ENCODE data around the gene C14orf180. TPM values are rescaled to one million over a fixed set of nuclear protein-coding genes. Genes with fewer than 3 reads are reported as not detected.
A peak's percentile ranks its signal among the peaks of the same experiment; 100 is the strongest.

The C14orf180 gene
- total RNA-seq, 1 donor from 2014 or later, result 67.8 TPM

DNA sequence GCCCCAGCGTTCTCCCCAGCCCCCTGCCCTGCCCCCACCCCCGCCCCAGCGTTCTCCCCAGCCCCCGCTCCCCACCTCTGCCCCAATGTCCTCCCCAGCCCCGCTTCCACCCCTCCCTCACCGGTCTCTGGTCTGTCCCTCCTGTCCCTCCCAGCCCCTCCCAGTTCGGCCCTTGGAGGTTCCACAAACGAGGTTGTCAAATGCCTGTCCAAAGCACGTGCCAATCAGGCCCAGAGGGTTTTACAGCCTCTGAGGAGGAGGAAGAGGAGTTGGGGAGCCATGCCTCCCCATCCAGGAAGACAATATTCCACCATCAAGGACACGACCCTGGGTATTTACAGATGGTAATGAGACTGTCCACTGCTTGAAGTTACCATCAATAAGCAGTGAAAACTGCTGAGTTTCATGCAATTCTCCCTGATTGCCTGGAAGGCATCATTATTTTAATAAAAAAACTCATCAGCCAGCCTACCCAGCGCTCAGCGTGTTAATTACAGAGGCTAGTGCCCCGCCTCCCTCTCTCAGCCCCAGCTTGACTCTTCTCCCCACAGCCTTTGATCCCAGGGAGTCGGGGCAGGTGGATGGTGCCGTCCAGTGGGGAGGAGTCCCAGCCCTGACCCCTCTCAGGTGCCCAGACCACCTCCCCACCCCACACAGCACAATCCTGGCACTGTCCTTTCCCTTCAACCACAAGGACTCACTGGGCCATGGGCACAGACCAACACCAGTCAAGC, 30.6 kb upstream of the C14orf180 start:
- intact Hi-C loops (cut with DNase I), result no loop called here
- peak; percentile 60 for DNase-seq (ENCODE audit: low spot score)

DNA sequence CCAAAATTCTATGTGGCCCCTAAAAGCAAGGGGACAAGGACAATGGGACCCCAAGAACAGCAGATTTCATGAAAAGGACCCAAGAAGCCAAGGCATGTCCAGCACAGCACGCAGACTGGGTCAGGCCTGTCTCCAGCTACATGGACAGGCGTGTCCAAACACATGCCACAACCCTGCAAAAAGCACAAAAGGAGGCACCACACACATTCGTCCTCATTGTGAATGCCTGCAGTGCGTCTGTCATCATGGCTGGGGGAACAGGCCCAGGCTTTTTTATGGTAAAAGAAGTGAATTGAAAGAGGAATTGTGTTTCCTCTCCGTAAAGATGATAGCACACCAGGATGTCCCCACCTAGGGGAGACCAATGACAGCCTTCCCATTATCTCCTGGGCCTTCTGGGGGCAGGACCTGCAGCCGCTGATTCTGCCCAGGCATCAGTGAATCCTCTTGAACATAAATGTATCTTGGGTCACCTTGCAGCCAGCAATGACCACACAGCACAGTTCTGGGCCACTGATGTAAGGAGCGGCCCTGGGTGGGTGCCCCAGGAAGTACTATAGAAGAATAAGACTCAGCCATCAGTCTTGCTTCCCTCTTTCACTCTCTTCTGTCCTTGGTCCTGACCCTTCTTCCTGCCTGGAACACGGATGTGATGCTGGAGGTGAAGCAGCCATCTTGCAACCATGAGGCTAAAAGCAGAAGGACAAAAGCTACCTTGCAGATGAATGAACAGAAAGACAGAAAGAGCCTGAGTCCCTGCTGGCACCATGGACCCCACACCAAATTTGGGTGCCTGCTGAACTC, 29.8 kb upstream of the C14orf180 start:
- intact Hi-C loops (cut with DNase I), result no loop called here

DNA sequence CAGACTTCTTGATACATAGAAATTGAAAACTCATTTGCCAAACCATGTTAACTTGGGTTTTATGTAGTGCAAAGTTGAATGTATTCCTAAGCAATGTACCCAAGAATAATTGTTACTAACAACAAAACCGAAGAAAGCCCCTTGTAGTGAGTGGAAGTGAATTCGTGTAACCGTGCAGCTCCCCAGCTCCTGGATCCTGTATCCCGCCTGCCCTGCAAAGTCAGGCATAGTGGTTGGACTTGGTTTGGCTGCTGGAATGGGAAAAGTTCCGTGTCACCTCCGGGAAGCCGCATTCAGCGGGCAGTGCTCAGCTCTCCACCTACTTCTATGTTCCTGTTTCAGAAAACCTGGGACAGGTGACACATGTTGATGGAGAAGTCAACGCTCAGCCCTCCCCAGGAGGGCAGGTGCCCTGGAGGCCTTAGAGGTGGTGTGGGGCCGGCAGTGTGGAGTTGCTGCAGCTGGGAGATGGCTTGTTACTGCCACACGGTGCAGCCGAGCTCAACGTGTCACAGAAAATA, 29.2 kb upstream of the C14orf180 start:
- intact Hi-C loops (cut with DNase I), result no loop called here
- peak; percentile 12 for DNase-seq (ENCODE audit: low spot score)

More for the DNA sequence above, 29.8 kb upstream of the C14orf180 start:
- peak; percentile 41 for DNase-seq (ENCODE audit: low spot score)

DNA sequence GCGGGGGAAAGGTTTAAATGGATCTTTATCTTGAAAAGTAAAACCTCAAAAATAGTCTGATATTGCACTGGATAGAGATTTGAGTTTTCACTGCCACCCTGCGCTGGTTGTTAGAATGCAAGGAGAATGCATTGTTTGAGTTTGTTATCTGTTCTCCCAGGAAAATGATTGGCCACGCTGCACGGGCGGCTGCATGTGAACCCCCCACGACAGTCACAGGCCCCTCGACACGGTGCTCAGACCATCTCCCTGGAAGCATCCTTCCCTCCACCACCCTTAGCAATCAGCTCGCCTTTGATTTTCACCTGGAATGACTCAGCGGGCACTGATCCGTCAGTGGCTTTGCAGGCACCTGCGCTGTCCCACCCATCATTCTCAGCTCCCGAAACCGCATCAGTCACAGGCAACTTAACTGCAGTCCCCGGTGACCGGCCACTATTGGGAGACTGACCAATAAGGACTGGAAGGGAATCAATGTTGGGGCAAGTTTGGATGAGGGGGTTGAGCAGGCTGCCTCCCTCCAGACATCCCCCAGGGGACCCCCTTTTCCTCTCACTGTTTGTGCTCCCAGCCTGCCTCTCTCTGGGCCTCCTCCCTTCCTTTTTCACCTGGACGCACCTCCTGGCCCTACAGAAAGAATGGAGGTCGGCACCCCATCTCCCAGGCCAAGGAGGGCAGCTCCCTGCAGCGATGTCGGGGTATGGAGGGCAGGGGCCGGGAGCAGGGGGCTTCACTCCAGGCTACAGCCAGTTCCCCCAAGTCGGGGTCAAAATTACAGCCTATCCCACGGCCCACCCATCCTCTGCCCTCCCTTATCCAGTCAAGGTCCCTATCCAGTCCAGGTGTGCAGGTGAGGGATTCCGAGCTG, 28.5 kb upstream of the C14orf180 start:
- intact Hi-C loops (cut with DNase I), result no loop called here
- DNase-seq (ENCODE audit: low spot score), result peak; percentile 69

DNA sequence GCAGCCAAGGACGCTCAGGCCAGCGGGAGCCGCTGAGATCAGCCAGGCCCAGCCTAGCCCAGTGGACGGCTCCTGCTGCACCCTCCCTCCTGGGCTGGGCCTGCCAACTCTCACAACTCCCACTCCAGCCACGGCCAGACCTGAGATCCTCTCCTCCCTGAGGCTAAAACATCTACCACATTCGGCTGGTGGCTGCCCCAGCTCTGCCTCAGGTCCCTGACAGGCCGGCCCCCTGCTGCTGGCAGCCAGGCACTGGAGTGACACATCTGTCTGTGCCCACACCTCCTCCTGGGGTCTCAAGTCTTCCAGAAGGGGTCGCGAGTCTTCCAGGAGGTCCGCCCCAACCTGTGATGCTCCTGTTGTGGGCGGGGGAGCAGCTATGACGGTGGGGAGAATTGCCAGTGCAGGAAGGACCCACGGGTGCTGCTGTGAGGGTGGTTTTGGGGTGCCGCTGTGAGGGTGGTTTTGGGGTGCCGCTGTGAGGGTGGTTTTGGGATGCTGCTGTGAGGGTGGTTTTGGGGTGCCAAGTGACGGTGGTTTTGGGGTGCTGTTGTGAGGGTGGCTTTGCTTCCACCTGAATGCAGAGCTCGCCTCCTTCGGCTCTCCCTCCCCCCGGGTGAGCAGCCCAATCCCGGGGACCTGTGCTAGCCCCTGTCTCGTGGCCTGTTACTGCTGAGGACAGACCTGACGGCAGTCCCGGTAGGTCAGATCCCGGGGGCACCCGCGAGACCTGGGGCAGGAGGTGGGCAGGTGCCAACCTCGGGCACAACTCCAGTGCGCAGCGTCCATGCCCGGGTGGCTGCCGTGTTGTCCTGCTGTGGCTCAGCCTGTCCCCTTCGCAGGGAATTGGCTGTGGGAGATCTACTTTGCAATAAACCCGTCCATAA, 27.5 kb upstream of the C14orf180 start:
- intact Hi-C loops (cut with DNase I), result no loop called here
- DNase-seq (ENCODE audit: low spot score), result peak; percentile 71

DNA sequence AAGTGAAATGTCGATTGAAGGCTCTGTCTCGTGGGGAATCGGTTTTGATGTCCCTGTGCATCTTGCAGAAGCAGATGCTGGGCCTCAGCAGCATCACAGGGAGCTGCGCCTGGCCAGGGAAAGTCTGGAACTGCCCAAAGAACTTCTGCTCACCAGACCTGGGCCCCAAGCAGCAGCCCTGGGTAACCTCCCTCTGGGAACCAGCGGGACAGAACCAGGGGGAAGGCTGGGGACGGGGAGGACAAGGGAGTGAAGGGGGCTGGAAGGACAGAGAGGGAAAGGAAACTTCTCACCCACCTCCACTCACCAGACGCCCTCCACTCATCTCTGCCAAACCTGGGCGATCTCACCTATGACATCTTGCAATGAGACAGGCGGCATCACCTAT, 26.8 kb upstream of the C14orf180 start:
- intact Hi-C loops (cut with DNase I), result no loop called here
- DNase-seq (ENCODE audit: low spot score), result peak; percentile 46

DNA sequence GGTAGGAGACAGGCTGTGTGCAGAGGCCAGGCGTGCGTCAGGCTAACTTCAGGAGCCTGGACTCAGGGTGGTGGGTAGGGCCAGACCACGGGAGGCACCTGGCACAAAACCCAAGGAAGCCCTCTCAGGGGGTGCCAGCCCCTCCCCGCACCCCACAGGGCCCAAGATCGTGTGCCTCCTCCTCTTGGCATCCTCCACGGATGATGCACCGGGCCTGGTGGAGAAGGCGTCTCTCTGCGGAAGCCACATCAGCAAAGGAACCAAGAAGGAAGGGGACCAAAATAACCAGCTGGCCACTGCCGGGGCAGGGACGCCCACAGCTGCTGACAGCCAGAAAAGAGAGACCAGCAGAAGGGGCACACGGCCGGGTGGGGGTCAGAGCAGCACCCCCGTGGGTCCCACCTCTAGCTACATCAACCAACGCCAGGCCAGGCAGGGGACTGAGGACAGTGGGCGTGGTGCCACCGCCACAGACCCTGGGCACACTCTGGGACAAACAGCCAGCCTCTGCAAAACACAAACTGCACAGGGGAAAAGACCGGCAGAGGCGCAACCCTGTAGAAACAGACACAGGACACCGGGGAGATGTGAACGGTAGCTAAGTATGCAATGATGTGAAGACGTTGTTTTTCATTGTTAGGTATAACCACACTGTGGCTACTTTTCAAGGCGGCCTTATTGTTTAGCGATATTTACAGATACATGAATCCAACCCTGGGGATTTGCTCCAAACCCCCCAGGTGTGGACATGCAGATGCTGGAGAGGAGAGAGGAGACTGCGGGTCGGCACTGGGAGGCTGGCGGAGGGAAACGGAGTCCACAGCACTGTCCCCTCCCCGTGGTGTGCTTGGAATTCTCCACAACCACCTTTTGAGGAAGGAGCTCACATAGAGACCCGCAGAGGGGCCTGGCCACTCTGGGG, 26.1 kb upstream of the C14orf180 start:
- intact Hi-C loops (cut with DNase I), result no loop called here
- DNase-seq (ENCODE audit: low spot score), result peak; percentile 51

DNA sequence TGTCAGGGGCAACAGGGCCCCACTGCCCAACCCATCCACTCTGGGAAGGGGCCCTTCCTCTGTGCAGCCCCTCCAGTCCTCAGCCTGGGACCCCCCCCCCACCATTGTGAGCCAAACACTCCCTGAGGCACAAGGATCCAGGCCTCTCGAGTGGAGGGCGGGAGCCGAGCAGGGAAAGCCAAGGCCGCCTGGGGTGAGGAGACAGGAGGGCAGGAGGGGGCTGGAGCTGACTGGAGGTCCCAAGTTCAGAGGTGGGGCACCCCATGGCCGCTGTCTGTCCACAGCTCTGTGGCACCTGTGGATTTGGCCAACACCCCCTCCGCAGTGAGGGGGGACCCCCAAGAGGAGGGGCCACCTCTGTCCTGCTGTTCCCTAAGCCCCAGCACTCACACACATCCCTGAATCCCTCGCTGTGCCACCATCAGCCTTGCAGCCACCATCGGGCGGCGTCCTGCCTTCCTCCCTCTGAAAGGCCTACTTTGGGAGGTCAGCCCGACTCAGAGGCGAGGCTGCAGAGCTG, 25.4 kb upstream of the C14orf180 start:
- no peak for DNase-seq (ENCODE audit: low spot score)

DNA sequence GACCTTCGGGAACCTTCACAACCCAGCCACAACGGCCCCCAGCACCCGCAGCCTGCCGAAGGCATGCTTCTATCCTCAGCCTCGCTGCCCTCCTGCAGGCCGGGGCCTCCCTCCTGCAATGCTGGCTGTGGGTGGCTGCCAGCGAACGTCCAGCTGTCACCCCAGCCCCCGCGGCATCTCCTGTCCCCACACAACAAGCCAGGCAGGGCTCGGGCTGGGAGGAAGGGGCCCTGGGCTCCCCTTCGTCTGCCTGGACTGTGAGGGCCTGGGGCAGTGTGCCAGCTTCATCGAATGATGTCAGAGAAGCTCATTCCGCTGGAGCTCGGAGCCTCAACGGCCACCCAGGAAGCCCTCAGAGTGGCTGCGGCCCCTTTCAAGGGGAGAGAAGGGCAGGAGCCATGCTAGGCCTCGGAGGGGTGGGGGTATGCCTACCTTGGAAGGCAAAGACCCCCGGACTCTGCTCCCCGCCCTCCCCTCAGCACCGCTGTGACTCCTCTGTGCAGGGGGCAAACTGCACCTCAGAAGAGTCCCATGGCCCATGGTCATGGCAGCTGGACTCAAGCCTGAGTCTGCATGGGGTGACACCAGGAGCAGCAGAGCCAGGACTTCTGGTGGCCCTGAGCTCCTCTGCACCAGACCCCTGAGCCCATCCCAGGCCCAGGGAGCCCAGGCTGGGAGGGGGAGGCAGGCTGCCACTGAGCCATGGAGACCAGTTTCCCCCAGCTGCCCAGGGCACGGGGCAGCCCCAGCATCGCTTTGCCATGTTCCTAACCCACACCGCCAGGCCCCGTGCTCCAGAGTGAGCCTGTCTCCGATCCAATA, 24.7 kb upstream of the C14orf180 start:
- intact Hi-C loops (cut with DNase I), result no loop called here
- peak; percentile 65 for DNase-seq (ENCODE audit: low spot score)

More for the DNA sequence above, 25.4 kb upstream of the C14orf180 start:
- intact Hi-C loops (cut with DNase I), result no loop called here

DNA sequence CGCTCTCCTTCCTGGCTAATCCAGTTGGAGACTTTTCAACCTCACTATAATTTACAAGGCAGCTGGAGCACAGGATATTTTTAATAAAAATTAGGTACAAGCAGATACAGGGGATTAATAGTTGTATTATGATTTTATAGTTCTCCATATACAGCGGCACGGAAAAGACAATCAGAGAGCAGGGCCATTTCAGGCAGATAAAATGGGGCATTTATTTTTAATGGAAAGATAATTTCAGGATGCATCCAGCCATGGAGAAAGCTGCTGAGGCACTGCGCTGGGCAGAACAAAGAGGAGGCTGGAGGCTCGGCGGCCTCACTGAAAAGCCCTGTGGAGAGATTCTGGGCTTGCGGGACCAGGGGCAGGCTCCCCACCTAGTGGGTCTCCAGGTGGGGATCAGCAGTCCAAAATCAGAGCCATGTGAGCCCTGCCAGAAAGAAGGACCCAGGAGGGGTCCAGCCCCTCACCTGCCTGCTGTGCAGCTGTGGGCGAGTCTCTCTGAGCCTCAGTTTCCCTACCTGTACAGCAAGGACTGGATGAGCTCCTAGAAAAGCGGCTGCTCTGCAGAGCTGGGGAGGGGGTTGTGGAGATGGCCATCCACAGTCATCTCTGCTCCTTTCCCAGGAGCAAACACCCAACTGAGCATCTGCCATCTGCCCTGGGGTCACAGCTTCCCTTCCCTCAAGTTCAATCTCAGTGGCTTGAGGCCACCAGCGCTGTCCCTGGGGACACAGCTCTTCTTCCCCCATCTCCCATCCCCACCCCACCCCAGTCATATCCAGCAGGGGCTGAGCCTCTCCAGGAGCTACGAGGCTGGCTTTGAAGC, 23.9 kb upstream of the C14orf180 start:
- peak; percentile 24 for DNase-seq (ENCODE audit: low spot score)
- intact Hi-C loops (cut with DNase I), result no loop called here

DNA sequence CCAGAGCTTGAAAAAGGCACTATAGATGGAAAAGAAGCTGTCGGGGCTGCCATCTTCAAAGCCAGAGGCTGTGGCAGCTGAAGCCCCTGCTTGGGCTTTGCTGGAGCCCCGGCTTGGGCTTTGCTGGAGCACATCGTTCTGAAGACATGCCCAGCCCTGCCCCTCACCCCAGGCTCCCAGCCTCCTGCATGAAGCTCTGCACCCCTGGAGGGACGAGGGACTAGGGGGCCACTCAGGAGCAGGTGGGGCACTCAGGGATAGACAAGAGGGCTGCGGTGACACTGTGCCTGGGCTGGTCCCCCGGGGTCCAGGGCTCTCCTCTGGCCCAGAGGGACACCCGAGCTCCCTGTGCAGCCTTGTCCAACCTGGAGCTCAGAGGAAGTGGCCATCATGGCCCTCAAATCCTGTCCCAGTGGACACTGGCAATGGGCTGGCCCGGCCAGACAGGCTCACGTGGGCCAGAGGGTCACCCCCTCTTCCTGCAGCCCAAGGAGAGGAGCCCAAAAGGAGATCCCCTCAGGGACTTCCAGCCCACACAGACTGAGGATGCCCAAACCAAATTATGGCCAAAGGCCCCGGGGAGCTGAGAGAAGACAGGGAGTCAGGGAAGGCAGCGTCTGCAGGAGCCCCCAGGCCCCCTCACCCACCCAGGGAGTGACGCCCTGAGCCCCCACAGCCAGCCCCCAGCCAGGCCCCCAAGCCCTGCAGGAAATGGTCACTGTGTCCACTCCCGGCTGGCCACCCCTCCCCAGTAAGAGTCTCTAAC, 23.1 kb upstream of the C14orf180 start:
- peak; percentile 71 for DNase-seq (ENCODE audit: low spot score)
- intact Hi-C loops (cut with DNase I), result no loop called here

DNA sequence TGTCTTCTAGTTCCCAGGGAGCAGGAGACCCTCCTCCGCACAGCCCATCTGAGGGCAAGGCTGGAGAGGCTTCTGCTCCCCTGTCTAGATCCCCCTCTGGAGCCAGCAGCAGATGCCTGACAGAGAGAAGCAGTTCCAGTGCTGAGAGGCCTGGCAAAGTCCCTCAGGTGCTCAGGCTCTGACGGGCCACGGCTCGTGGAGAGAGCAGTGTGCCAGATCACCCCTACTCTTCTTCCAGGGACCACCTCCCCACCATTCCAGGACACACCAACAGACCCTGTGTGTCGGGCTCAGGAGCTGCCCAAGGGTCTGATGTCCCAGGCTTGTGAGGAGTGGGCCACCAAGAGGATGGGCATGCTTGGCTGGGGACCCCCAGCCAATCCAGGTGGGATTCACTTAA, 22.5 kb upstream of the C14orf180 start:
- intact Hi-C loops (cut with DNase I), result no loop called here
- peak; percentile 54 for DNase-seq (ENCODE audit: low spot score)

DNA sequence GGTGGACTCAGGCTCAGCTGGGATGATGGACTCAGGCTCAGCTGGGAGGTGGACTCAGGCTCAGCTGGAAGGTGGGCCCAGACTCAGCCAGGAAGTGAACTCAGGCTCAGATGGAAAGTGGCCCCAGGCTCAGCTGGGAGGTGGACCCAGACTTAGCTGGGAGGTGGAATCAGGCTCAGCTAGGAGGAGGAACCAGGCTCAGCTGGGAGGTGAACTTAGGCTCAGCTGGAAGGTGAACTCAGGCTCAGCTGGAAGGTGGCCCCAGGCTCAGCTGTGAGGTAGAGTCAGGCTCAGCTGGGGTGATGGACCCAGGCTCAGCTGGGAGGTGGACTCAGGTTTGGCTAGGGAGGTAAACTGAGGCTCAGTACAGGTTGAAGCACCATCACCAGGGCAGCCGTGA, 21.8 kb upstream of the C14orf180 start:
- intact Hi-C loops (cut with DNase I), result no loop called here
- no peak for DNase-seq (ENCODE audit: low spot score)

DNA sequence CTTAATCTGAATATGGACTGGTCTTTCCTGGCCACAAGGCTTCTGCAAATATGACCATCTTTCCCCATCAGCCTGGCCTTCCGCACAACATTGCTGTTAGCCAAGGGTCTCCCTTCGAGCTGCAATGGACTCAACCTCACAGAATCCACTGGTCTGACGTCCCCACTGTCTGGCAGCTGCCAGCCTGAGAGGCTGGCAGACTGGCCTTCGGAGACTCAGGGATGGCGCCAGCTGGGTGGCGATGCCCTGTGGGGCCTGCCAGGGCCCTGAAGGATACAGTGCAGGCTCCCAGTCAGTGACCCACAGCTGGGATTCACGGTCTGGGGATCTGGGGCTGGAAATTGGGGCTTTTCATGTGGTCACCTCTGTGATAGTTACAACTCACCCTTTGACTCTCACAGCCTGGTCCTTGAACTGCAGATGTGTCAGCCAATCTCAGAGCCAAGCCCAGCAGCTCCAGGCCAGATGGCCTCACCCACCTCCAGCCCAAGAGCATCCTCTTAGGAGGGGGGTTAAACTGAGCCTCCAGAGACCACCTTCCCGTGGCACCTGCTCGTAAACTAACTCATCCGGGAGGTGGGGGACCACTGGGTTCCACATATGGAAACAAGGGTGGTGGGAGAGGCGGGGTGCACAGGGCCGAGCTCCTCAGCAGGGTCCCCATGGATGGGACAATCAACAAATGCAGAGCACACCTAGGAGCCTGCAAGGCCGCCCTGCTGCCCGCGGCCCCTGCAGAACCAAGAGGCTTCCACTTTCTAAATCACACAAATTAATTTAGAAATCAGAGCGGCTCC, 21.1 kb upstream of the C14orf180 start:
- intact Hi-C loops (cut with DNase I), result no loop called here
- peak; percentile 38 for DNase-seq (ENCODE audit: low spot score)
